H1 (cell line): ENCODE results near the gene CDC42BPB. TPM values are rescaled to one million over a fixed set of nuclear protein-coding genes. Genes with fewer than 3 reads are reported as not detected.

ENCODE experiments used
- CTCF ChIA-PET: fragments of 300-600 bp; sonication (Branson Sonifier 250); formaldehyde crosslinking; loops from one replicate; lab custom pipeline; 2021; ENCODE audit not compliant: partially characterized antibody; lab: Charles Lee
- POLR2A ChIA-PET: fragments of 300-600 bp; sonication (Branson Sonifier 250); formaldehyde crosslinking; loops from one replicate; lab custom pipeline; 2021; ENCODE audit warnings: inconsistent platforms; ENCODE audit not compliant: partially characterized antibody; lab: Charles Lee
- DNase-seq, 2 experiments: peaks; one replicate each; pipeline versions ENCODE4 v3.0.0 to v3.0.0-alpha.2; 2010 to 2022; ENCODE audit warnings: low spot score in 2 of 2, low read depth in 1 of 2, mixed read lengths in 1 of 2
- FAIRE-seq: peaks from 2 replicates; lab custom pipeline; 2011; peaks lifted over from hg19 to GRCh38; lab: Jason Lieb, UNC
- H2AFZ ChIP-seq: 2 replicates; pipeline ENCODE4 v1.8.1; 2012; ENCODE audit warnings: low read length, inconsistent platforms
- H2AK5ac ChIP-seq: 2 replicates; pipeline ENCODE4 v1.6.1; 2013; ENCODE audit warnings: low read depth, low read length
- H2BK120ac ChIP-seq: replicated peaks from 2 replicates; pipeline ENCODE3; 2013; ENCODE audit warnings: low read depth, low read length, inconsistent platforms
- H2BK12ac ChIP-seq: 2 replicates; pipeline ENCODE4 v1.6.1; 2013; ENCODE audit warnings: low read depth, low read length
- H2BK15ac ChIP-seq: 2 replicates; pipeline ENCODE4 v1.6.1; 2013; ENCODE audit warnings: low read length
- H2BK20ac ChIP-seq: 2 replicates; pipeline ENCODE4 v1.6.1; 2013; ENCODE audit warnings: low read length
- H2BK5ac ChIP-seq: 2 replicates; pipeline ENCODE4 v1.6.1; 2013; ENCODE audit warnings: low read depth, low read length
- H3K14ac ChIP-seq: 2 replicates; pipeline ENCODE4 v1.6.1; 2013; ENCODE audit warnings: inconsistent platforms; ENCODE audit not compliant: insufficient read length
- H3K18ac ChIP-seq: 2 replicates; pipeline ENCODE4 v1.6.1; 2013; ENCODE audit warnings: low read length; ENCODE audit errors: extremely low read depth
- H3K23ac ChIP-seq: 2 replicates; pipeline ENCODE4 v1.6.1; 2013; ENCODE audit warnings: inconsistent platforms; ENCODE audit not compliant: insufficient read length
- H3K23me2 ChIP-seq: 2 replicates; pipeline ENCODE4 v1.6.1; 2013; ENCODE audit warnings: low read depth, low read length
- H3K27ac ChIP-seq: 2 replicates; pipeline ENCODE4 v1.6.1; 2011; ENCODE audit warnings: low read depth, low read length, inconsistent platforms
- H3K27me3 ChIP-seq, 4 experiments: replicated peaks in 1 of 4; 1 replicate in 1 of 4; 2 replicates in 3 of 4; pipeline versions ENCODE4 v1.6.1 to v1.8.1; 2011 to 2013; ENCODE audit warnings: low read length in 3 of 4, mild to moderate bottlenecking in 3 of 4, inconsistent platforms in 2 of 4, mixed read lengths in 2 of 4, moderate library complexity in 1 of 4; ENCODE audit not compliant: control insufficient read depth in 3 of 4, insufficient read depth in 3 of 4; ENCODE audit errors: extremely low read depth in 1 of 4
- H3K36me3 ChIP-seq, 4 experiments: 2 replicates each; pipeline versions ENCODE4 v1.6.1 to v1.8.1; 2011 to 2013; ENCODE audit warnings: mild to moderate bottlenecking in 4 of 4, low read length in 3 of 4, moderate library complexity in 2 of 4, control low read depth in 1 of 4, inconsistent platforms in 1 of 4; ENCODE audit not compliant: insufficient read depth in 4 of 4, control insufficient read depth in 2 of 4
- H3K4ac ChIP-seq: replicated peaks from 2 replicates; pipeline ENCODE3; 2013; ENCODE audit warnings: low read length, low read depth, mixed read lengths, inconsistent platforms; ENCODE audit not compliant: insufficient read length
- H3K4me1 ChIP-seq, 4 experiments: replicated peaks in 1 of 4; 1 replicate in 1 of 4; 2 replicates in 3 of 4; pipeline versions ENCODE4 v1.6.1 to v1.8.1; 2011 to 2013; ENCODE audit warnings: low read length in 3 of 4, inconsistent platforms in 2 of 4, mixed read lengths in 1 of 4; ENCODE audit not compliant: insufficient read depth in 4 of 4, control insufficient read depth in 3 of 4
- H3K4me2 ChIP-seq, 2 experiments: 2 replicates each; pipeline versions ENCODE4 v1.6.1 to v1.8.1; 2011 to 2013; ENCODE audit warnings: low read depth in 2 of 2, low read length in 2 of 2, control low read depth in 1 of 2, inconsistent platforms in 1 of 2, mild to moderate bottlenecking in 1 of 2; ENCODE audit not compliant: insufficient read depth in 1 of 2
- H3K4me3 ChIP-seq, 4 experiments: fragments of 200-600, 300-600 bp in 1 of 4; sonication (generic), shearing (Covaris generic), sonication (Bioruptor Twin) in 1 of 4; 2 replicates each; pipeline versions ENCODE4 v1.5.1 to v1.8.1; 2011 to 2016; ENCODE audit warnings: low read length in 4 of 4, low read depth in 3 of 4, control low read depth in 2 of 4, inconsistent platforms in 2 of 4, mild to moderate bottlenecking in 2 of 4, mixed read lengths in 1 of 4, moderate library complexity in 1 of 4; ENCODE audit not compliant: insufficient read depth in 2 of 4; ENCODE audit errors: extremely low read depth in 1 of 4
- H3K56ac ChIP-seq: replicated peaks from 2 replicates; pipeline ENCODE3; 2013; ENCODE audit warnings: low read depth, mild to moderate bottlenecking, mixed read lengths, low read length, inconsistent platforms; ENCODE audit not compliant: insufficient read length
- H3K79me1 ChIP-seq: 2 replicates; pipeline ENCODE4 v1.6.1; 2013; ENCODE audit warnings: low read depth, low read length, control low read depth
- H3K79me2 ChIP-seq, 2 experiments: 2 replicates each; pipeline versions ENCODE4 v1.6.1 to v1.8.1; 2012 to 2013; ENCODE audit warnings: low read length in 2 of 2, mild to moderate bottlenecking in 2 of 2, inconsistent platforms in 1 of 2; ENCODE audit not compliant: insufficient read depth in 2 of 2, control insufficient read depth in 1 of 2
- H3K9ac ChIP-seq, 4 experiments: replicated peaks in 1 of 4; 1 replicate in 1 of 4; 2 replicates in 3 of 4; pipeline versions ENCODE4 v1.6.1 to v1.8.1; 2011 to 2013; ENCODE audit warnings: low read depth in 3 of 4, low read length in 3 of 4, control low read depth in 2 of 4, mild to moderate bottlenecking in 2 of 4, moderate library complexity in 2 of 4, inconsistent platforms in 1 of 4; ENCODE audit errors: extremely low read depth in 1 of 4
- H3K9me3 ChIP-seq, 2 experiments: 2 replicates each; pipeline versions ENCODE4 v1.6.1 to v1.8.1; 2012 to 2013; ENCODE audit warnings: mild to moderate bottlenecking in 2 of 2, moderate library complexity in 2 of 2, control low read depth in 1 of 2, inconsistent platforms in 1 of 2, low read depth in 1 of 2, low read length in 1 of 2, mixed read lengths in 1 of 2; ENCODE audit not compliant: insufficient read depth in 2 of 2
- H4K20me1 ChIP-seq, 2 experiments: replicated peaks in 1 of 2; 2 replicates each; pipeline versions ENCODE3 to v1.8.1; 2011 to 2013; ENCODE audit warnings: inconsistent platforms in 2 of 2, low read length in 2 of 2, mild to moderate bottlenecking in 1 of 2; ENCODE audit not compliant: insufficient read depth in 2 of 2, control insufficient read depth in 1 of 2
- H4K5ac ChIP-seq: 2 replicates; pipeline ENCODE4 v1.6.1; 2013; ENCODE audit warnings: low read length, low read depth, mixed read lengths, inconsistent platforms; ENCODE audit not compliant: insufficient read length
- H4K8ac ChIP-seq: 2 replicates; pipeline ENCODE4 v1.8.0; 2013; ENCODE audit warnings: mild to moderate bottlenecking, moderate library complexity, low read length, inconsistent platforms; ENCODE audit not compliant: insufficient read depth; ENCODE audit errors: extremely low read depth
- H4K91ac ChIP-seq: replicated peaks from 2 replicates; pipeline ENCODE3; 2013; ENCODE audit warnings: low read length, mixed read lengths, inconsistent platforms; ENCODE audit not compliant: insufficient read length
- CBX5 ChIP-seq: fragments of 300-800, 300-1000 bp; sonication (generic); IDR thresholded peaks from 2 replicates; pipeline ENCODE4 v1.7.1; 2016; ENCODE audit warnings: antibody characterized with exemption, low read length, low read depth
- CBX8 ChIP-seq: fragments of 300-800, 300-1000 bp; sonication (generic); IDR thresholded peaks from 2 replicates; pipeline ENCODE4 v1.7.1; 2016; ENCODE audit warnings: low read depth, low read length, borderline replicate concordance
- E2F6 ChIP-seq: IDR thresholded peaks from 2 replicates; pipeline ENCODE4 v1.6.1; 2012; ENCODE audit warnings: inconsistent platforms
- EGR1 ChIP-seq: IDR thresholded peaks from 2 replicates; pipeline ENCODE4 v1.6.1; 2011; ENCODE audit warnings: low read depth, low read length, borderline replicate concordance
- GTF2F1 ChIP-seq: IDR thresholded peaks from 2 replicates; pipeline ENCODE4 v1.6.1; 2012; ENCODE audit warnings: low read depth, low read length, improper control_type of control experiment, borderline replicate concordance
- JUN ChIP-seq: IDR thresholded peaks from 2 replicates; pipeline ENCODE4 v1.6.1; 2011; ENCODE audit warnings: low read depth, mild to moderate bottlenecking, improper control_type of control experiment, low read length
- MAX ChIP-seq: IDR thresholded peaks from 2 replicates; pipeline ENCODE4 v1.6.1; 2012; ENCODE audit warnings: inconsistent platforms
- POLR2A ChIP-seq, 2 experiments: IDR thresholded peaks; 1 replicate in 1 of 2; 2 replicates in 1 of 2; pipeline ENCODE4 v1.6.1; 2011; ENCODE audit warnings: low read depth in 2 of 2, low read length in 2 of 2, mild to moderate bottlenecking in 2 of 2; ENCODE audit errors: control extremely low read depth in 1 of 2
- SRF ChIP-seq: IDR thresholded peaks from 2 replicates; pipeline ENCODE4 v1.6.1; 2011; ENCODE audit warnings: mild to moderate bottlenecking, low read depth, low read length, moderate library complexity
- SUZ12 ChIP-seq: fragments of 200-600 bp; sonication (generic); IDR thresholded peaks from 2 replicates; pipeline ENCODE4 v1.6.1; 2012; ENCODE audit warnings: mild to moderate bottlenecking, inconsistent platforms, low read length, moderate library complexity, mixed read lengths
- TCF12 ChIP-seq: IDR thresholded peaks from 2 replicates; pipeline ENCODE4 v1.6.1; 2011; ENCODE audit warnings: low read depth, mild to moderate bottlenecking, low read length
- TEAD4 ChIP-seq: IDR thresholded peaks from 2 replicates; pipeline ENCODE4 v1.6.1; 2012; ENCODE audit warnings: low read depth, low read length, inconsistent platforms, mixed read lengths
- ZNF274 ChIP-seq: IDR thresholded peaks from 2 replicates; pipeline ENCODE4 v1.7.0; 2012; ENCODE audit warnings: low read length, borderline replicate concordance; ENCODE audit errors: extremely low read depth
- WGBS, 2 experiments: shearing (Covaris generic) in 1 of 2; methylation state at CpG; one replicate each; pipeline versions ENCODE4 v1.1.6 to v1.1.7; 2013 to 2015; ENCODE audit warnings: low lambda C conversion rate in 2 of 2, mixed read lengths in 2 of 2, inconsistent platforms in 1 of 2, low coverage in 1 of 2, missing lambda C conversion rate in 1 of 2; ENCODE audit not compliant: insufficient replicate concordance in 2 of 2, insufficient coverage in 1 of 2, insufficient read length in 1 of 2; ENCODE audit errors: extremely low coverage in 1 of 2, missing lambda C conversion rate in 1 of 2; 5-methylcytosine and 5-hydroxymethylcytosine counted together
- polyA plus RNA-seq, 7 experiments: library from polyadenylated mRNA; depleted of rRNA in 3 of 7; stranded (reverse) in 5 of 7; unstranded in 2 of 7; fragments of >200 nt in 5 of 7; fragments of 200-250 nt in 2 of 7; gene quantifications; 1 replicate in 5 of 7; 2 replicates in 1 of 7; 4 replicates in 1 of 7; pipeline versions ENCODE4 v1.2.1 to v1.2.3, GENCODE V29; 2011 to 2013; ENCODE audit warnings: missing spikeins in 2 of 7, mixed read lengths in 2 of 7
- total RNA-seq: library from RNA; stranded (reverse); fragmentation: NEBNext Ultra II Directional; extraction: Animal tissue kit (Norgen Biotek cat#: 25700); gene quantifications from 2 replicates; pipeline ENCODE4 v1.2.1, GENCODE V29; 2021

The CDC42BPB gene
- total and polyA plus RNA-seq, 2 of the 8 experiments (the other 6 are each of a cell fraction or from before 2014, with no cell fraction given): 51.2 to 88.2 TPM

- no peaks in the 10 kb centered on the region for H4K20me1 ChIP-seq
- CTCF ChIA-PET: interaction anchor here (1.0 to 2.2 kb wide), 4 partner anchors 11 to 203 kb away, joined by 3 to 9 read pairs (median 4); no protein-coding TSS in a partner anchor
- no peak overlapping the region for H3K4me3 ChIP-seq
- no peak overlapping the region for H2AK5ac ChIP-seq
- H3K27ac ChIP-seq: no peak overlapping the region
- H4K5ac ChIP-seq: no peak overlapping the region
- H3K27me3 ChIP-seq: peaks cover 0 to 9% (median 2%) of the 10 kb centered on the region in 4 experiments; a peak in 1 of 7 replicates
- no peak overlapping the region for H2BK15ac ChIP-seq
- DNase-seq (no peak), FAIRE-seq (no peak)
- H3K9me3 ChIP-seq: no peaks in the 10 kb centered on the region
- 82% methylated on average over 19 of the region's 21 CpGs; no CpG with 5 or more reads in 1 of the 2 experiments for WGBS, 2 experiments
- H4K91ac ChIP-seq: no peak overlapping the region
- H3K23me2 ChIP-seq: peaks cover 6% of the 10 kb centered on the region; the same call in 1 of the 2 replicates
- H3K56ac ChIP-seq: no peak overlapping the region
- no peak overlapping the region for H3K23ac ChIP-seq
- H2BK20ac ChIP-seq: no peak overlapping the region
- H2BK5ac ChIP-seq: no peak overlapping the region
- H3K36me3 ChIP-seq: no peaks in the 10 kb centered on the region
- H3K14ac ChIP-seq: no peak overlapping the region
- no peak overlapping the region for H3K9ac ChIP-seq
- H3K79me2 ChIP-seq: no peaks in the 10 kb centered on the region
- no peak overlapping the region for H2BK12ac ChIP-seq
- no peak overlapping the region for H3K18ac ChIP-seq
- H2BK120ac ChIP-seq: no peak overlapping the region
- H2AFZ ChIP-seq: no peak overlapping the region
- H3K4me1 ChIP-seq: peaks cover 0 to 6% (median 2%) of the 10 kb centered on the region in 4 experiments; a peak in 2 of 7 replicates
- peak overlapping the region; percentile 14; the same call in 1 of the 2 replicates for H4K8ac ChIP-seq
- H3K4ac ChIP-seq: no peak overlapping the region
- POLR2A ChIA-PET: no interaction called here
- no peaks in the 10 kb centered on the region for H3K79me1 ChIP-seq
- no peak overlapping the region for H3K4me2 ChIP-seq
- TF ChIP-seq POLR2A (IDR thresholded peaks at IDR 0.05; ENCODE audit: control extremely low read depth in 1 of 2, low read depth in 2 of 2, low read length in 2 of 2): no peak
- no peak for TF ChIP-seq JUN
- no peak for TF ChIP-seq ZNF274
- no peak for TF ChIP-seq MAX
- TF ChIP-seq CBX5: no peak
- no peak for TF ChIP-seq E2F6
- TF ChIP-seq TEAD4: no peak
- TF ChIP-seq GTF2F1: no peak
- no peak for TF ChIP-seq EGR1
- TF ChIP-seq TCF12: no peak
- no peak for TF ChIP-seq SRF
- TF ChIP-seq CBX8: no peak
- no peak for TF ChIP-seq SUZ12
Measured at GRCh38 chr14:103070971-103071542, 13.7 kb upstream of the CDC42BPB start.
